CD14-positive monocyte (primary cell): ENCODE results near the gene ALG11. TPM values are rescaled to one million over a fixed set of nuclear protein-coding genes. Genes with fewer than 3 reads are reported as not detected.

ENCODE experiments used
- DNase-seq, 3 donors: peaks; one replicate each; pipeline ENCODE4 v3.0.0-alpha.2; 2011 to 2022
- H2AFZ ChIP-seq: 2 replicates; pipeline ENCODE4 v1.6.0; 2012; ENCODE audit warnings: mild to moderate bottlenecking, low read depth, low read length, inconsistent platforms; ENCODE audit not compliant: insufficient read depth, poor library complexity, severe bottlenecking
- H3K27ac ChIP-seq, 2 donors: 1 replicate in 1 of 2; 2 replicates in 1 of 2; pipeline ENCODE4 v1.5.1; 2012 to 2013; ENCODE audit warnings: low read length in 2 of 2, control low read depth in 1 of 2, inconsistent platforms in 1 of 2, low read depth in 1 of 2, mild to moderate bottlenecking in 1 of 2
- H3K27me3 ChIP-seq, 2 donors: one replicate each; pipeline versions ENCODE4 v1.6.0 to v1.6.1; 2011 to 2013; ENCODE audit warnings: low read length in 2 of 2; ENCODE audit not compliant: control insufficient read depth in 2 of 2, insufficient read depth in 2 of 2
- H3K36me3 ChIP-seq, 2 donors: replicated peaks in 1 of 2; 1 replicate in 1 of 2; 2 replicates in 1 of 2; pipeline versions ENCODE4 v1.5.1 to v1.6.1; 2012 to 2013; ENCODE audit warnings: low read length in 2 of 2, control low read depth in 1 of 2, inconsistent platforms in 1 of 2, mild to moderate bottlenecking in 1 of 2; ENCODE audit not compliant: insufficient read depth in 2 of 2, control insufficient read depth in 1 of 2
- H3K4me1 ChIP-seq, 2 donors: 1 replicate in 1 of 2; 2 replicates in 1 of 2; pipeline versions ENCODE4 v1.5.1 to v1.6.1; 2012 to 2013; ENCODE audit warnings: low read length in 2 of 2, control low read depth in 1 of 2, inconsistent platforms in 1 of 2, mild to moderate bottlenecking in 1 of 2, moderate library complexity in 1 of 2; ENCODE audit not compliant: insufficient read depth in 2 of 2, control insufficient read depth in 1 of 2
- H3K4me2 ChIP-seq: replicated peaks from 2 replicates; pipeline ENCODE3; 2012; ENCODE audit warnings: low read length, moderate library complexity, mild to moderate bottlenecking; ENCODE audit not compliant: poor library complexity, severe bottlenecking; ENCODE audit errors: extremely low read depth
- H3K4me3 ChIP-seq, 3 experiments: fragments of 200-600 bp in 1 of 3; sonication (generic) in 1 of 3; replicated peaks in 1 of 3; 1 replicate in 2 of 3; 2 replicates in 1 of 3; pipeline ENCODE4 v1.5.1; 2011 to 2013; ENCODE audit warnings: low read length in 3 of 3, mild to moderate bottlenecking in 3 of 3, control low read depth in 2 of 3, low read depth in 2 of 3, inconsistent platforms in 1 of 3, moderate library complexity in 1 of 3
- H3K79me2 ChIP-seq: 2 replicates; pipeline ENCODE4 v1.6.0; 2012; ENCODE audit warnings: mild to moderate bottlenecking, control low read depth, inconsistent platforms, low read length, moderate library complexity; ENCODE audit not compliant: insufficient read depth
- H3K9ac ChIP-seq: 2 replicates; pipeline ENCODE4 v1.6.0; 2017; ENCODE audit warnings: low read length, mild to moderate bottlenecking; ENCODE audit not compliant: insufficient read depth, poor library complexity, severe bottlenecking
- H3K9me3 ChIP-seq, 2 donors: replicated peaks in 1 of 2; 1 replicate in 1 of 2; 2 replicates in 1 of 2; pipeline versions ENCODE4 v1.5.1 to v1.6.1; 2012 to 2013; ENCODE audit warnings: low read length in 2 of 2, control low read depth in 1 of 2; ENCODE audit not compliant: control insufficient read depth in 1 of 2, insufficient read depth in 1 of 2
- H4K20me1 ChIP-seq: 2 replicates; pipeline ENCODE4 v1.6.0; 2012; ENCODE audit warnings: mild to moderate bottlenecking, low read length, control low read depth, moderate library complexity; ENCODE audit not compliant: insufficient read depth
- H3K27ac Mint-ChIP-seq, 7 donors: one replicate each; pipeline ENCODE4 v1.8.0; 2020; ENCODE audit warnings: mild to moderate bottlenecking in 7 of 7, mixed read lengths in 7 of 7, moderate library complexity in 6 of 7, inconsistent platforms in 2 of 7
- H3K27me3 Mint-ChIP-seq, 3 donors: one replicate each; pipeline ENCODE4 v1.8.0; 2021 to 2022; ENCODE audit warnings: low read depth in 3 of 3, mild to moderate bottlenecking in 3 of 3, mixed read lengths in 3 of 3, moderate library complexity in 3 of 3, inconsistent platforms in 1 of 3
- H3K36me3 Mint-ChIP-seq, 2 donors: one replicate each; pipeline ENCODE4 v1.8.0; 2020; ENCODE audit warnings: mixed read lengths in 2 of 2, inconsistent platforms in 1 of 2, mild to moderate bottlenecking in 1 of 2
- H3K4me1 Mint-ChIP-seq: one replicate; pipeline ENCODE4 v1.8.0; 2020; ENCODE audit warnings: mild to moderate bottlenecking, mixed read lengths
- H3K4me3 Mint-ChIP-seq, 2 donors: one replicate each; pipeline ENCODE4 v1.8.0; 2020; ENCODE audit warnings: mild to moderate bottlenecking in 2 of 2, mixed read lengths in 2 of 2, moderate library complexity in 1 of 2
- H3K9me3 Mint-ChIP-seq, 7 donors: one replicate each; pipeline ENCODE4 v1.8.0; 2020 to 2022; ENCODE audit warnings: mixed read lengths in 7 of 7, mild to moderate bottlenecking in 6 of 7, moderate library complexity in 6 of 7, inconsistent platforms in 2 of 7
- CTCF ChIP-seq: fragments of 200-600 bp; IDR thresholded peaks from one replicate; pipeline ENCODE4 v1.8.0; 2022; ENCODE audit warnings: antibody characterized with exemption, mild to moderate bottlenecking
- WGBS: methylation state at CpG from one replicate; pipeline ENCODE4 v1.1.5; 2013; ENCODE audit warnings: missing lambda C conversion rate; ENCODE audit not compliant: insufficient coverage; 5-methylcytosine and 5-hydroxymethylcytosine counted together
- intact Hi-C, 2 donors: fragments of 100-400 bp; cut with micrococcal nuclease; formaldehyde crosslinking; loops; one replicate each; pipeline versions ENCODE4 v1.15.0 to v1.15.1; 2023
- polyA plus RNA-seq, 3 donors: library from polyadenylated mRNA; depleted of rRNA in 1 of 3; unstranded in 2 of 3; stranded (reverse) in 1 of 3; fragments of 300-500 nt in 2 of 3; fragments of >200 nt in 1 of 3; fragmentation: Illumina TruSeq in 2 of 3; gene quantifications; 1 replicate in 2 of 3; 2 replicates in 1 of 3; pipeline ENCODE4 v1.2.3, GENCODE V29; 2012 to 2021

Gene ALG11
- polyA plus RNA-seq, 3 donors, result 3.7 to 16.9 (median 14.2) TPM

- peaks cover 0 to 5% (median 0%) of the 10 kb centered on the region in 7 donors for H3K9me3 Mint-ChIP-seq
- peaks cover 0 to 4% of the 10 kb centered on the region in 2 donors for H3K36me3 Mint-ChIP-seq
- intact Hi-C loops, result loop anchor here (5.0 to 10.0 kb wide), 5 partner anchors 115 to 558 kb away; partner anchors contain the start of genes CKAP2 (in 1 of the 2), INTS6 (in 1 of the 2), NEK5 (in 1 of the 2) and VPS36 (in 1 of the 2)
- Histone ChIP-seq H2AFZ (no peak overlapping the region), H3K9me3 (peaks cover 0 to 5% of the 10 kb centered on the region in 2 donors), H3K27ac (no peak overlapping the region), H3K4me3 (no peak overlapping the region), H4K20me1 (no peaks in the 10 kb centered on the region), H3K36me3 (no peaks in the 10 kb centered on the region), H3K4me2 (no peak overlapping the region), H3K9ac (no peak overlapping the region), H3K27me3 (peaks cover 22 to 33% of the 10 kb centered on the region in 2 donors), H3K4me1 (peaks cover 16 to 24% of the 10 kb centered on the region in 2 donors), H3K79me2 (peaks cover 27% of the 10 kb centered on the region)
- H3K4me3 Mint-ChIP-seq, result peak overlapping the region in 1 of 2 donors; percentile 70
- no peak for TF ChIP-seq CTCF
- no peak for DNase-seq
- H3K27me3 Mint-ChIP-seq, result peaks cover 28 to 42% (median 33%) of the 10 kb centered on the region in 3 donors
- 67% methylated on average over 3 of the region's 6 CpGs for WGBS
- H3K4me1 Mint-ChIP-seq, result peaks cover 22% of the 10 kb centered on the region
- no peak overlapping the region for H3K27ac Mint-ChIP-seq
Measured at GRCh38 chr13:52009946-52010345, 2.3 kb upstream of the ALG11 start.

GRCh38 chr13:52010890-52011631, 1.1 kb upstream of the ALG11 start, which contains the start of gene ATP7B:
TSS of gene ATP7B (minus strand) at chr13:52011450. CDS start at chr13:52011337, 113 bp downstream.
- Histone ChIP-seq H3K4me1 (peaks cover 16 to 24% of the 10 kb centered on the region in 2 donors), H3K4me2 (peak within 1 kb of the TSS; percentile 98), H3K4me3 (peak within 1 kb of the TSS; percentile 74 to 97 (median 87)), H3K27ac (peak within 1 kb of the TSS; percentile 24 to 86), H2AFZ (peak within 1 kb of the TSS; percentile 97), H4K20me1 (no peaks in the 10 kb centered on the region), H3K36me3 (no peaks in the 10 kb centered on the region), H3K9ac (peak within 1 kb of the TSS; percentile 72), H3K79me2 (peaks cover 37% of the 10 kb centered on the region), H3K9me3 (peaks cover 0 to 5% of the 10 kb centered on the region in 2 donors), H3K27me3 (peaks cover 22 to 33% of the 10 kb centered on the region in 2 donors)
- peak in 2 of 3 donors; percentile 2 to 9 for DNase-seq
- Mint-ChIP-seq H3K9me3 (peaks cover 0 to 5% (median 0%) of the 10 kb centered on the region in 7 donors), H3K4me3 (peak within 1 kb of the TSS; percentile 95 to 99), H3K27me3 (peaks cover 26 to 42% (median 33%) of the 10 kb centered on the region in 3 donors), H3K27ac (peak within 1 kb of the TSS; percentile 90 to 98 (median 95)), H3K4me1 (peaks cover 24% of the 10 kb centered on the region), H3K36me3 (peaks cover 6 to 8% of the 10 kb centered on the region in 2 donors)
- intact Hi-C loops, result loop anchor here (5.0 to 10.0 kb wide), 4 partner anchors 186 to 559 kb away; partner anchors contain the start of genes CKAP2 (in 1 of the 2), INTS6 (in 1 of the 2) and VPS36 (in 1 of the 2)
- TF ChIP-seq CTCF, result no peak
- WGBS, result under 1% methylated on average over 39 of the region's 46 CpGs
